ENCODE results near the gene DPYD.

Gene DPYD

GRCh38 chr1:97082160-97082848 lies 838.5 kb downstream of the DPYD start:
- in situ Hi-C loops (cut with MboI; ENCODE audit: low sequenced_read_pairs, unreplicated experiment), result no loop called here
- DNase-seq (ENCODE audit: low spot score), result no peak
- TF ChIP-seq CTCF (IDR thresholded peaks at IDR 0.05; ENCODE audit: borderline replicate concordance, control extremely low read depth, extremely low read depth, insufficient read depth, missing control alignments), result no peak

DNA sequence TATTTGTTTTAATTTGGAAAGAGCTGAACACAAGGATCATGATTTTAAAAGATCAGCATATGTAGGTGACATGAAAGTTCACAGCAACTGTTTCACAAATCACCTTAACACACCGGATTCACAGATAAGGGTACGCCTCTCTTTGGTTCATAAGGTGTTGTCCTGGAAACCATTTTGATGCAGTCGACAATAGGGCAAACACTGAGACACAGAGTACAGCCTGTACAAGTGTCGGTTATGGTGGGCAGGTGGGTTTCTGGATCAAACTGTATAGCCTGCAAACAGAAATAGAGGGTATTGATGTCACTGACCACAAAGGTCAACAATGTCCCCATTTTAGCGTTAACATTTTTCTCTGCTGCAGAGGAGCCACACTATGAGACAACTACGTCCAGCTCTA lies 842.0 kb downstream of the DPYD start:
- TF ChIP-seq CTCF (IDR thresholded peaks at IDR 0.05; ENCODE audit: borderline replicate concordance, control extremely low read depth, extremely low read depth, insufficient read depth, missing control alignments), result no peak
- DNase-seq (ENCODE audit: low spot score), result no peak

DNA sequence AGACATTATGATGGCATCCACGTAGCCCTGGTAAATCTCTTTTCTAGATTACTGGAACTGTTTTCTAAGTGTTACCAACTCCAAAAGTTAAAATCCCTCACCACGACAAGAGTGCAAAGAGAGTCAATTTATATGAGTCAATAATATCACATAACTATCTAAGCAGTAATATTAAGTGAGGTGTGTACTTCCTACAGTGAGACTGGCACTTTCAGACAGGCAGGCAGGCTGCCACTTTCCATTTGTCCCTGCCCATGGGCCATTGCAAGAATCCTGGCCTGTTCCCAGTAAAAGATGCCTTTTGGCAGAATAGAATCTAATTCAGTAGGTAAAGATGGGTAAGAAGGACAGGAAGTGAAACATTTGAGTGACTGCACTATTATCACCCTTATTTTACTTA lies 843.6 kb downstream of the DPYD start:
- TF ChIP-seq CTCF (IDR thresholded peaks at IDR 0.05; ENCODE audit: borderline replicate concordance, control extremely low read depth, extremely low read depth, insufficient read depth, missing control alignments), result no peak
- no peak for DNase-seq (ENCODE audit: low spot score)
- in situ Hi-C loops (cut with MboI; ENCODE audit: low sequenced_read_pairs, unreplicated experiment), result no loop called here

More for the DNA sequence above, 842.0 kb downstream of the DPYD start:
- in situ Hi-C loops (cut with MboI; ENCODE audit: low sequenced_read_pairs, unreplicated experiment), result no loop called here

DNA sequence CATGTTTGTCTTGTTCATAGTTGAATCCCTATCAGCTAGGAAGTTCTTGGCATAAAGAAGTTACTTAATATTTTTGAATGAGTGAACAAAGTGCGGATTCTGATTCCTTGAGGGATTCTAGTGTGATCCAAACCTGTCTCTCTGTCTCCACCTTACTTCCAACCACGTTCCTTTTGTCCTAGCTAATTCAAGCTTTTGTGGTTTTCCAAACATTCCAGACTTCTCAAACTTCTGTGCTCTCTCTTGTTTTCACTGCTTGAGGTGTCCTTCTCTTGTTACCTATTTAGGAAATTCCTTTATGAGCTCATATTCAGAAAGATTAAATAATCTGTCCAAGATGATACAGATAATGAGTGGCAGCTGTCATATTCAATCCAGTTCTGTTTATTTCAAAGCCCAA lies 846.1 kb downstream of the DPYD start:
- no peak for DNase-seq (ENCODE audit: low spot score)
- in situ Hi-C loops (cut with MboI; ENCODE audit: low sequenced_read_pairs, unreplicated experiment), result no loop called here
- TF ChIP-seq CTCF (IDR thresholded peaks at IDR 0.05; ENCODE audit: borderline replicate concordance, control extremely low read depth, extremely low read depth, insufficient read depth, missing control alignments), result no peak

GRCh38 chr1:97073936-97074335 lies 846.9 kb downstream of the DPYD start:
- no peak for DNase-seq (ENCODE audit: low spot score)
- in situ Hi-C loops (cut with MboI; ENCODE audit: low sequenced_read_pairs, unreplicated experiment), result no loop called here
- no peak for TF ChIP-seq CTCF (IDR thresholded peaks at IDR 0.05; ENCODE audit: borderline replicate concordance, control extremely low read depth, extremely low read depth, insufficient read depth, missing control alignments)

GRCh38 chr1:97073169-97073568 lies 847.7 kb downstream of the DPYD start:
- no peak for DNase-seq (ENCODE audit: low spot score)
- in situ Hi-C loops (cut with MboI; ENCODE audit: low sequenced_read_pairs, unreplicated experiment), result no loop called here

More at GRCh38 chr1:97073169-97073568, 847.7 kb downstream of the DPYD start:
- TF ChIP-seq CTCF (IDR thresholded peaks at IDR 0.05; ENCODE audit: borderline replicate concordance, control extremely low read depth, extremely low read depth, insufficient read depth, missing control alignments), result no peak
